HFFc6 (cell line): ENCODE data around the gene PARN. TPM values are rescaled to one million over a fixed set of nuclear protein-coding genes. Genes with fewer than 3 reads are reported as not detected.
A peak's percentile ranks its signal among the peaks of the same experiment; 100 is the strongest.

ENCODE experiments used
- DNase-seq: peaks from one replicate; pipeline ENCODE4 v3.0.0-alpha.2; 2018
- H3K27ac Mint-ChIP-seq: 2 replicates; pipeline ENCODE4 v1.8.0; 2020; ENCODE audit warnings: mild to moderate bottlenecking, mixed read lengths
- H3K27me3 Mint-ChIP-seq: 2 replicates; pipeline ENCODE4 v1.8.0; 2021; ENCODE audit warnings: mild to moderate bottlenecking, moderate library complexity, mixed read lengths; ENCODE audit not compliant: insufficient read depth
- H3K36me3 Mint-ChIP-seq: 2 replicates; pipeline ENCODE4 v1.8.0; 2021; ENCODE audit warnings: low read depth, mixed read lengths
- H3K4me1 Mint-ChIP-seq: 2 replicates; pipeline ENCODE4 v1.8.0; 2020; ENCODE audit warnings: low read depth, mixed read lengths
- H3K4me3 Mint-ChIP-seq: 2 replicates; pipeline ENCODE4 v1.8.0; 2020; ENCODE audit warnings: mild to moderate bottlenecking, moderate library complexity, mixed read lengths
- H3K9me3 Mint-ChIP-seq: 2 replicates; pipeline ENCODE4 v1.8.0; 2020; ENCODE audit warnings: mild to moderate bottlenecking, mixed read lengths
- CTCF ChIP-seq: fragments of 200-600 bp; sonication (generic); IDR thresholded peaks from 2 replicates; pipeline ENCODE4 v1.5.0; 2021; ENCODE audit warnings: antibody characterized with exemption, mild to moderate bottlenecking
- long read RNA-seq: library from polyadenylated mRNA; unstranded; transcript quantifications from one replicate; pipeline ENCODE4 v2.0.0, GENCODE V29; 2019
- total RNA-seq, 6 experiments: library from RNA; stranded (reverse); fragmentation: NEBNext Ultra II Directional; extraction: Animal tissue kit (Norgen Biotek cat#: 25700); gene quantifications; 2 replicates in 1 of 6; 3 replicates in 5 of 6; pipeline ENCODE4 v1.2.3, GENCODE V29; 2021

The PARN gene
- 10 to 100 TPM; 25.5 to 36.1 (median 30.4) TPM for total RNA-seq
- long read RNA-seq, transcript PARN-203 (24 exons, 3,078 nt), result major isoform, 21 of 38 reads
- long read RNA-seq, partial matches to known transcripts, result 8 of 38 reads
- long read RNA-seq, other reads (novel, unspliced or antisense), result 8 of 38 reads

GRCh38 chr16:14629919-14630619 is at the start of gene PARN:
Gene PARN, minus strand, starts transcription at chr16:14630260. Its CDS starts 135 bp downstream, at chr16:14630125.
- Mint-ChIP-seq H3K9me3 (peaks cover 5% of the 10 kb centered on the region), H3K36me3 (peaks cover 38% of the 10 kb centered on the region), H3K4me3 (peak within 1 kb of the TSS; percentile 96), H3K4me1 (peaks cover 37% of the 10 kb centered on the region), H3K27me3 (peaks cover 2% of the 10 kb centered on the region; the same call in 1 of the 2 replicates), H3K27ac (peak within 1 kb of the TSS; percentile 90)
- DNase-seq, result peak; percentile 93
- TF ChIP-seq CTCF, result no peak

GRCh38 chr16:14678748-14679497 is 48.9 kb upstream of the PARN start:
- H3K27me3 Mint-ChIP-seq, result peaks cover 3% of the 10 kb centered on the region
- H3K36me3 Mint-ChIP-seq, result no peaks in the 10 kb centered on the region
- no peaks in the 10 kb centered on the region for H3K9me3 Mint-ChIP-seq
- no peak for TF ChIP-seq CTCF
- H3K4me1 Mint-ChIP-seq, result peaks cover 9% of the 10 kb centered on the region
- no peak overlapping the region for H3K27ac Mint-ChIP-seq
- no peak for DNase-seq
- H3K4me3 Mint-ChIP-seq, result no peak overlapping the region

GRCh38 chr16:14677627-14678026 is 47.6 kb upstream of the PARN start:
- TF ChIP-seq CTCF, result no peak
- DNase-seq, result no peak
- peaks cover 9% of the 10 kb centered on the region for H3K4me1 Mint-ChIP-seq
- no peaks in the 10 kb centered on the region for H3K9me3 Mint-ChIP-seq
- H3K27ac Mint-ChIP-seq, result no peak overlapping the region
- H3K36me3 Mint-ChIP-seq, result no peaks in the 10 kb centered on the region
- H3K4me3 Mint-ChIP-seq, result no peak overlapping the region
- H3K27me3 Mint-ChIP-seq, result peaks cover 3% of the 10 kb centered on the region

- Mint-ChIP-seq H3K9me3 (no peaks in the 10 kb centered on the region), H3K36me3 (no peaks in the 10 kb centered on the region), H3K4me3 (no peak overlapping the region), H3K27me3 (peaks cover 3% of the 10 kb centered on the region), H3K4me1 (peaks cover 9% of the 10 kb centered on the region), H3K27ac (no peak overlapping the region)
- no peak for TF ChIP-seq CTCF
- no peak for DNase-seq
Measured at GRCh38 chr16:14676633-14677032, 46.6 kb upstream of the PARN start.

GRCh38 chr16:14672403-14672971 is 42.4 kb upstream of the PARN start:
- Mint-ChIP-seq H3K4me1 (peaks cover 9% of the 10 kb centered on the region), H3K27ac (no peak overlapping the region), H3K9me3 (no peaks in the 10 kb centered on the region), H3K36me3 (peaks cover 9% of the 10 kb centered on the region), H3K27me3 (no peaks in the 10 kb centered on the region; the same call in 1 of the 2 replicates), H3K4me3 (no peak overlapping the region)
- no peak for DNase-seq
- no peak for TF ChIP-seq CTCF
